Measurements from ENCODE around the gene RAD51B.
A peak's percentile ranks its signal among the peaks of the same experiment; 100 is the strongest.
"Not testable (repeated sequence)": the region's sequence is repeated elsewhere in the genome, so short reads cannot be mapped to it uniquely, and the experiment has no call there.

The RAD51B gene

GRCh38 chr14:68653804-68654203 is 834.2 kb downstream of the RAD51B start:
- DNase-seq, result no peak

DNA sequence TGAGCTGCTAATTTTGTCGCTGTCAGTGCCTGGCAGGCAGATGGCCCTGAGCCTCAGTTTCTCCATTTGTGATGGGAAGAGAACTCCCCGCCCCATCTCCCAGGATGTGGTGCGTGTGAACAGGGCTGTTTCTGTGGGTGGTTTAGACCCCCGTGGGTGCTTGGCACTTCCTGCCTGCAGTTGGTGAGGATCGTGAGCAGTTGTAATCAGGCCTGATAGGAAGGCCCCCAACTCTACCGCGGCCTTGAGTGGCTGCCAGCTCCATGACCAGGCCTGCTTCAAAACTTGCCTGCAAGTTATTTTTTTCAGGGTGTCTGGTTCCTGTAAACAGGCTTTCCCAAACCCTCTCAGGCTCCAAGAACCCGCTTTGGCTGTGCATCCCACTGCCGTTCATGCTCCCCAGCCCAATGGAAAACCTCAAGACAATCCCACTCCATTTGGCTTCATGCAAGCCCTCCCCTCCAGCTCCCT is 834.9 kb downstream of the RAD51B start:
- no peak for DNase-seq

DNA sequence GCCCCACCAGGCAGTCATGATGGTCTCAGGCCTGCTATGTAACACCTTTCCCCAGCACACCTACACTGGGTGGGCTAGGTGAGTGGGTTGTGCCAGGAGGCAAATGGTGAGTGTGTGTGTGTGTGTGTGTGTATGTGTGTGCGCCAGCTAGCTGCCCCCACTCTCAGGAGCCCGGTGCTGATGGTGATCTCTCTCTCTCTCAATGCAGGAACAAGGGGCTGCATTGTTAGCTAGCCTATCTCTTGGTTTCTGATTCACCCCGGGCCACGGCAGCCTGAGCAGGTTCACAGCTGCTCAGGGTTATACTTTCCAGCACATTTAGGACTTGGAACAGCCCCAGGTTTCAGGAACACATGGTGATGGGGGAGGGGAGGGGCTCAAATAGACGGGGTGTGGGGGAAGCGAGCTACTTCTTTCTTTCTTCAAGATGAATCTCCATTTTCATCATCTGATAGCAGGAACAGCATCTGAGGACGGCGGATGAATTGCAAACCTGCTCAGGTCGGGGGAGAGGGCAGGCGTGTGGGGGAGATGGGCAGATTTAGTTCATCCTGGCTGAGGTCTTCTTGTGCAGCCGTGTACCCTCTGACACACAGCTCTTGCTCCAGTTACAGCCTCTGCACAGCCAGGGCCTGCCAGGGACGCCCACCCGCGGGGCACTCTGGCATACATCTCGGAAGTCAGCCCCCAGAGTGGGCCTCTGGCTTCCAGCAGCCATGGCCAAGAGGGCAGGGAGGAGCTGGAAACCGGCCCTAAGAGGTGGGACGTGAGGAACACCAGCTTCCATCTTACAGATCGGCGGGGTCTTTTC is 835.6 kb downstream of the RAD51B start:
- DNase-seq, result no peak

DNA sequence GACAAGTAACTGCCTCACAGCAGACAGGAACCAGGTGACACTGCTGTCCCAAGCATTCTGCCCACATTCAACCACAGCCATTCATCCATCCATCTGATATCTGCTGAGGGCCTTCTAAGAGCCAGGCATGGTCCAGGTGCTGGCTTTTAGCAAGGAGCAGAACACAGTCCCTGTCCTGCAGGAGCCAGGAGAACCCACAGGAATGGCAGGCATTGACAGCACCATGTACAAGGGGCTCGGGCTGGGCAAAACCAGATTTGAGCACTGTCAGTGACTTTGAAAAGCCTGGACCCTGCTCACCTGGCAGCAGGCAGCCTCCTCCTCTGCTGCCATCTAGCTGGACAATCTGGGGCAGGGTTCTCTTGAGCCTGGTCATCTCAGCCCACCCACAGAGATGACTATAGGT is 836.3 kb downstream of the RAD51B start:
- no peak for DNase-seq

DNA sequence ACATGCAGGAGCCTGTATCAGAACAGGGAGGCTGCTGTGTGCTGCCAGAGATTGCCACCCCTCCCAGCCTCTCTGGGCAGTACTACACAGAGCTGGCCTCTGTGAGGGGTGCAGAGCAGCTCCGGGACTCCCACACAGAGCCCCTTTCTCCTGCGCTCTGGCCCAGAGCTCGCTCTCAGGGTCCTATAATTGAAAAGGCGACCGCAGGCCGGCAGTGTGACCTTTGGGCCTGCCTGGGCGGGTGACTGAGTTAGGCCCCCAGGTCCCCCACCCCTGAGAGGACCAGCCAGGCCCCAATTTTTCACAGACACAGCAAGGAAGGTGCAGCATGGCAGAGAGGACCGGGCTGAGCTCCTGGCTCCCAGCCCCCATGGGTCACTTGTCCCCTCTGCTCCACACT is 836.9 kb downstream of the RAD51B start:
- no peak for DNase-seq

- DNase-seq, result no peak
Observed at GRCh38 chr14:68657300-68658028, 837.9 kb downstream of the RAD51B start.

GRCh38 chr14:68658029-68658509 is 838.5 kb downstream of the RAD51B start:
- no peak for DNase-seq

GRCh38 chr14:68658943-68659931 is 839.7 kb downstream of the RAD51B start:
- no peak for DNase-seq

DNA sequence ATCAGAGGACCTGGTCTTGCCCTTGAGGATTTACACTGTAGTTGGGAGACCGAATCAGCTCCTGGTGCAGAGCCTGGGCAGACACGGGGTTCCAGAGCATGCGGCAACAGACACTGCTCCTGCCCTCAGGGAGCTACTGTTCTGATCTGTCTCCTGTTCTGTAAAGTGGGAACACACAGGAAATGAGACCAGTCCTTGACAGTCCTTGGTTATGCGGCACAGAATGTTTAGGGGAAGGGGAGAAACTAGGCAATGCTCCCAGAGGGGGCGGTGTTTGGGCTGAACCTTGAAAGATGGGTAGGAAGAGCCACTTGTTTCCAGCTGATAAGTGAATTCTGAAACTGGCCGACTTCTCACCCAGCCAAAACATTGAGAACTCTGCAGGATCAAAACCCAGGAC is 840.9 kb downstream of the RAD51B start:
- DNase-seq, result no peak

- DNase-seq, result no peak
Observed at GRCh38 chr14:68661226-68662225, 841.9 kb downstream of the RAD51B start.

- no peak for DNase-seq
Observed at GRCh38 chr14:68662392-68662791, 842.8 kb downstream of the RAD51B start.

- not testable (repeated sequence) for DNase-seq
Observed at GRCh38 chr14:68662826-68663225, 843.2 kb downstream of the RAD51B start.

DNA sequence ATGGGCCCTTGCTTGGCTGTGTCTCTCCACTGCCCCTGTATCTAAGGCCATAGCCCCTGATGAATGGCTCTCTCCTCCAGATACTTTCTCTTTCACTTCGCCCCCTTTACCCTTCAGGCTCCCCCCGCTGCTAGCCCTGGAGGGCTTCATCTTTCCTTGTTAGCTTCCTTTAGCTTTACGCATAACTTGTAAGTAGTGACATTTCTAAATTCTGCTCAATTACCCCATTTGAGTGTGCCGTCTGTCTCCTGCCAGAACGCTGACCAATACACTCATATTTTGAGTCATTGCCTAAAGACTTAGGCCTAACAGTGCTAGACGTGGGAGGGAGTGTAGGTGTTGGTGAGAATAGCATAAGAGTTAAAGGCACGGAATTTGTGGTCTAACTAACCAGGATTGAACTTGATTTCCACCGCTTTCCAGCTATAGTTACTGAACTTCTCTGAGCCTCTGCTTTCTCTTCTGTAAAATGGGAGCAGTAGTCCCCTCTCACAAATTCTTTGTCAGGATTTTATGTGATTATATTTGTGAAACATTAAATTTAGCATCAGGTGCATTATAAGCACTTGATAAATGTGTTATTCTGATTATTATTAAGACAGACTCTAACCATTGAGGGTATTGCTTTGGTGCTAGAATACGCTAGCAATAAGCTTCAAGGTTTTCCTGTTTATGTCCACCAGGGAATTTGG is 844.0 kb downstream of the RAD51B start:
- no peak for DNase-seq

DNA sequence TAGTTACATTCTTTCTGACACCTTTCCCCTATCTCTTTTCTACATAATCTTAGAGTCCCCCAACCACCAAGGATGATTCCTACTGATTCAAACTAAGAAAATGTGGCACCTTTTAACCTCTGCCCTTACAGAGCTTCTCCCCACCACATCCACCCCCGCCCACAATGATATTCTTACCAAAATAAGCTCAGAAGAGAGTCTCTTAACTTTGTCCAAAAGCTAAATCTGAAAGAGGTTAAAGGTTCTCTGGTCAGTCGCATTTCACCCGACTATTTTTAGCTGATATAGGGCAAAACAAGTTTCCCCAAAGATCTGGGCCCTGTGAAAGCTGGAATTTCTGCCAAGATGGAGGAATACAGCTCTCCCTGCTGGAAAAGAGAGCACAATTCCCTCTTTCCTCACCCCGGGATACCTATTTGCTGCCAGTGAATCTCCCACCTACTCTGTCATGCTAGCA is 844.7 kb downstream of the RAD51B start:
- DNase-seq, result peak; percentile 49

DNA sequence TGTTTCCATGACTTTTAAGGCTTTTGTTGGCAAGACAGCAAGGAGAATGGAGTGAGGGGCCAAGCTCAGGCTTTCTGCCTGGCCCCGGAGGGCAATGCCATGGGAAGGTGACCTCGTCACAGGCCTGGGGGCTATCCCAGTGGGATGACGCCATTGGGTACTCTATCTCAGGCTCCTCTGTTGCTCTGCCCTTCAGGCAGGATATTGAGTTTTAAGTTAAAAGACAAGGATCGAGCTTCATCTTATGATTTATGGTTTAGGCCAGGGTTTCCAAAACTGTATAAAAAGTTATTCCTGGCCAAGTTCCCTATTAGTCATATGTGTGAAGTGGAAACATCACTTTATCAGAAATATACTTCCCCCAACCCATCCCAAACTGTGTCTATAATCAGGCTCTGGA is 845.6 kb downstream of the RAD51B start:
- peak; percentile 67 for DNase-seq

GRCh38 chr14:68665792-68666204 is 846.2 kb downstream of the RAD51B start:
- no peak for DNase-seq

GRCh38 chr14:68666236-68666635 is 846.7 kb downstream of the RAD51B start:
- no peak for DNase-seq

DNA sequence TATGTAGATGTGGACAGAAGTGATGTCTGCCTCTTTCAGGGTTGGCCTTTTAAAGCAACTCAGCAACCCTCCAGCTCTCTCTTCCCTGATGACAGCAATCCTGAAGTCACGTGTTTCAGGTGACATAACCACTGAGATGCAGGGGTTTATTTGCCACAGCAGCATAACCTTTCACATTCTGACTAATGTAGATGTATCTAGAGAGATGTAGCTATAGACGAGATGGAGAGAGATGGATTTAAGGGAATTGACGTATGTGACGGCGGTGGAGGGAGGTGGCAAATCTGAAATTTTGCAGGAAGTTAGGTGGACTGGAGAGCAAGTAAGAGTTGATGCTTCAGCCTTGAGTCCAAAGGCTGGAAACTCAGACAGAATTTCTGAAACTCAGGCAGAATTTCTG is 847.3 kb downstream of the RAD51B start:
- DNase-seq, result no peak

GRCh38 chr14:68667313-68667791 is 847.8 kb downstream of the RAD51B start:
- no peak for DNase-seq

- DNase-seq, result no peak
Observed at GRCh38 chr14:68668028-68668427, 848.4 kb downstream of the RAD51B start.

DNA sequence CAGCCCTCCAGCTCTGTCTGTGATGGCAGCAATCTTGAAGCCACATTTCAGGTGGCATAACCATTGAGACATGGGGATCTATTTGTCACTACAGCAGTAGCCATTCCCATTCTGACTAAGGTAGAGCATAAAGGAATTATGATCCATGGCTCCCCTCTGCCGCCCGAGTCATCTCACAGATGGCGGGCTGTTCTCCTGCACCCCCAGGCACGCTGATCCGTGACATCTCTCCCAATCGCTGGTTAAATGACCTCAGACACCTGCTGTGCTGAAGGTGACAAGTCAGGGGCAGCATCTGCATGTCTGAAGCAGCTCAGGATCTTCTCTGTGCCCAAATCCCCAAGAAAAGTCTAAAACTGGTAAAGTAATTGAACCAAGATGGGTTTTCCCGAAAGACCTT is 849.0 kb downstream of the RAD51B start:
- DNase-seq, result no peak
